22Rv1 (cell line): ENCODE measurements around the gene FAM24A.

ENCODE experiments used
- CTCF ChIP-seq: fragments of 450-650 bp; IDR thresholded peaks from 2 replicates; pipeline ENCODE4 v1.5.1; 2017; ENCODE audit warnings: mild to moderate bottlenecking
- ZFX ChIP-seq: fragments of 450-650 bp; IDR thresholded peaks from 2 replicates; pipeline ENCODE4 v1.6.1; 2017; ENCODE audit warnings: antibody characterized with exemption, borderline replicate concordance

GRCh38 chr10:122949296-122949695 lies 38.9 kb downstream of the FAM24A start:
- TF ChIP-seq CTCF (no peak), ZFX (no peak)
